22Rv1 (cell line): ENCODE data around the gene BRAT1.

Experiments
- CTCF ChIP-seq: fragments of 450-650 bp; IDR thresholded peaks from 2 replicates; pipeline ENCODE4 v1.5.1; 2017; ENCODE audit warnings: mild to moderate bottlenecking
- ZFX ChIP-seq: fragments of 450-650 bp; IDR thresholded peaks from 2 replicates; pipeline ENCODE4 v1.6.1; 2017; ENCODE audit warnings: antibody characterized with exemption, borderline replicate concordance

- TF ChIP-seq CTCF (no peak), ZFX (no peak)
Observed at GRCh38 chr7:2604608-2605174, 49.4 kb upstream of the BRAT1 start.
